Liver (tissue), 9 donors: ENCODE results near the gene FOXB2. TPM values are rescaled to one million over a fixed set of nuclear protein-coding genes. Genes with fewer than 3 reads are reported as not detected.
"Not testable (repeated sequence)": the region's sequence is repeated elsewhere in the genome, so short reads cannot be mapped to it uniquely, and the experiment has no call there.

Source experiments
- DNase-seq: peaks from one replicate; pipeline ENCODE4 v3.0.0-alpha.2; 2017; ENCODE audit warnings: low spot score
- H3K27ac ChIP-seq, 2 donors: one replicate each; pipeline ENCODE4 v1.7.0; 2013; ENCODE audit warnings: inconsistent platforms in 2 of 2, low read length in 2 of 2, control low read depth in 1 of 2, low read depth in 1 of 2, mild to moderate bottlenecking in 1 of 2
- H3K27me3 ChIP-seq, 4 donors: one replicate each; pipeline versions ENCODE4 v1.6.1 to v1.7.0; 2013; ENCODE audit warnings: low read length in 3 of 4, inconsistent platforms in 1 of 4, mild to moderate bottlenecking in 1 of 4, moderate library complexity in 1 of 4; ENCODE audit not compliant: control insufficient read depth in 4 of 4, insufficient read depth in 4 of 4
- H3K36me3 ChIP-seq, 4 donors: one replicate each; pipeline versions ENCODE4 v1.6.1 to v1.7.0; 2013; ENCODE audit warnings: low read length in 3 of 4, mild to moderate bottlenecking in 3 of 4, low read depth in 1 of 4, moderate library complexity in 1 of 4; ENCODE audit not compliant: control insufficient read depth in 4 of 4, insufficient read depth in 3 of 4
- H3K4me1 ChIP-seq, 4 donors: one replicate each; pipeline versions ENCODE4 v1.6.1 to v1.7.0; 2013; ENCODE audit warnings: low read length in 3 of 4, mild to moderate bottlenecking in 3 of 4, moderate library complexity in 1 of 4; ENCODE audit not compliant: control insufficient read depth in 4 of 4, insufficient read depth in 4 of 4
- H3K4me3 ChIP-seq, 3 donors: one replicate each; pipeline versions ENCODE4 v1.6.1 to v1.7.0; 2013; ENCODE audit warnings: low read length in 3 of 3, control low read depth in 1 of 3, low read depth in 1 of 3, mild to moderate bottlenecking in 1 of 3
- H3K9ac ChIP-seq, 2 donors: one replicate each; pipeline ENCODE4 v1.7.0; 2013; ENCODE audit warnings: low read length in 2 of 2, mild to moderate bottlenecking in 2 of 2, moderate library complexity in 2 of 2, control low read depth in 1 of 2, low read depth in 1 of 2
- H3K9me3 ChIP-seq, 4 donors: one replicate each; pipeline versions ENCODE4 v1.6.1 to v1.7.0; 2013; ENCODE audit warnings: low read length in 3 of 4; ENCODE audit not compliant: control insufficient read depth in 4 of 4
- EGR1 ChIP-seq, 2 donors: IDR thresholded peaks; 2 replicates each; pipeline ENCODE4 v1.6.1; 2016 to 2018; ENCODE audit warnings: antibody characterized with exemption in 2 of 2, low read depth in 2 of 2
- FOXA1 ChIP-seq: IDR thresholded peaks from 2 replicates; pipeline ENCODE4 v1.6.1; 2016; ENCODE audit warnings: antibody characterized with exemption
- FOXA2 ChIP-seq: IDR thresholded peaks from 2 replicates; pipeline ENCODE4 v1.6.1; 2016; ENCODE audit warnings: antibody characterized with exemption
- GABPA ChIP-seq, 2 donors: IDR thresholded peaks in 1 of 2; conservative IDR thresholded peaks in 1 of 2; 2 replicates each; pipeline ENCODE4 v1.6.1; 2016; ENCODE audit warnings: antibody characterized with exemption in 2 of 2, mild to moderate bottlenecking in 1 of 2, moderate library complexity in 1 of 2
- HNF4A ChIP-seq, 2 donors: conservative IDR thresholded peaks; 2 replicates each; pipeline ENCODE4 v1.6.1; 2016; ENCODE audit warnings: antibody characterized with exemption in 2 of 2, mild to moderate bottlenecking in 2 of 2
- HNF4G ChIP-seq: IDR thresholded peaks from 2 replicates; pipeline ENCODE4 v1.6.1; 2016; ENCODE audit warnings: antibody characterized with exemption
- JUND ChIP-seq, 2 donors: IDR thresholded peaks; 2 replicates each; pipeline ENCODE4 v1.6.1; 2016; ENCODE audit warnings: antibody characterized with exemption in 2 of 2
- RAD21 ChIP-seq, 2 donors: IDR thresholded peaks; 2 replicates each; pipeline ENCODE4 v1.6.1; 2016; ENCODE audit warnings: antibody characterized with exemption in 2 of 2, mild to moderate bottlenecking in 2 of 2
- RXRA ChIP-seq, 2 donors: IDR thresholded peaks; 2 replicates each; pipeline ENCODE4 v1.6.1; 2017 to 2018; ENCODE audit warnings: antibody characterized with exemption in 2 of 2, mild to moderate bottlenecking in 1 of 2
- SP1 ChIP-seq: IDR thresholded peaks from 2 replicates; pipeline ENCODE4 v1.6.1; 2018; ENCODE audit warnings: antibody characterized with exemption, mild to moderate bottlenecking
- YY1 ChIP-seq: IDR thresholded peaks from 2 replicates; pipeline ENCODE4 v1.6.1; 2016; ENCODE audit warnings: antibody characterized with exemption, mild to moderate bottlenecking
- WGBS: extraction: QIAGEN DNeasy Blood & Tissue Kit; methylation state at CpG from one replicate; pipeline ENCODE4 v1.1.7; 2013; 5-methylcytosine and 5-hydroxymethylcytosine counted together
- polyA plus RNA-seq, 2 donors: library from polyadenylated mRNA; stranded (reverse) in 1 of 2; unstranded in 1 of 2; fragments of 200-250 nt in 1 of 2; fragments of >200 nt in 1 of 2; fragmentation: Nextera tagmentation in 1 of 2; extraction: Ambion mirVana in 1 of 2; gene quantifications; one replicate each; pipeline versions ENCODE4 v1.2.1 to v1.2.3, GENCODE V29; 2013 to 2015
- total RNA-seq, 2 donors: library from RNA; depleted of rRNA; stranded (reverse); fragments of >200 nt; gene quantifications; one replicate each; pipeline ENCODE4 v1.2.3, GENCODE V29; 2014
- TF ChIP-seq, protein P1 (sequence below): IDR thresholded peaks from 2 replicates; pipeline ENCODE4 v1.6.1; 2016; ENCODE audit warnings: antibody characterized with exemption
- TF ChIP-seq, protein P2 (sequence below): IDR thresholded peaks from 2 replicates; pipeline ENCODE4 v1.6.1; 2016; ENCODE audit warnings: antibody characterized with exemption
- TF ChIP-seq, protein P3 (sequence below): IDR thresholded peaks from 2 replicates; pipeline ENCODE4 v1.6.1; 2016; ENCODE audit warnings: antibody characterized with exemption, mild to moderate bottlenecking
- TF ChIP-seq, protein P4 (sequence below): IDR thresholded peaks from 2 replicates; pipeline ENCODE4 v1.6.1; 2016; ENCODE audit warnings: antibody characterized with exemption
- TF ChIP-seq, protein P5 (sequence below): fragments of 150-350 bp; IDR thresholded peaks from 2 replicates; pipeline ENCODE4 v1.5.1; 2017; ENCODE audit warnings: improper control_type of control experiment, low read depth, low read length; ENCODE audit not compliant: missing input control
- donor health status: healthy.
- donor health status: healthy.
- donor health status: healthy.
- donor health status: healthy.
- donor health status: healthy.

Gene FOXB2
- total RNA-seq (not detected), polyA plus RNA-seq (not detected)

DNA sequence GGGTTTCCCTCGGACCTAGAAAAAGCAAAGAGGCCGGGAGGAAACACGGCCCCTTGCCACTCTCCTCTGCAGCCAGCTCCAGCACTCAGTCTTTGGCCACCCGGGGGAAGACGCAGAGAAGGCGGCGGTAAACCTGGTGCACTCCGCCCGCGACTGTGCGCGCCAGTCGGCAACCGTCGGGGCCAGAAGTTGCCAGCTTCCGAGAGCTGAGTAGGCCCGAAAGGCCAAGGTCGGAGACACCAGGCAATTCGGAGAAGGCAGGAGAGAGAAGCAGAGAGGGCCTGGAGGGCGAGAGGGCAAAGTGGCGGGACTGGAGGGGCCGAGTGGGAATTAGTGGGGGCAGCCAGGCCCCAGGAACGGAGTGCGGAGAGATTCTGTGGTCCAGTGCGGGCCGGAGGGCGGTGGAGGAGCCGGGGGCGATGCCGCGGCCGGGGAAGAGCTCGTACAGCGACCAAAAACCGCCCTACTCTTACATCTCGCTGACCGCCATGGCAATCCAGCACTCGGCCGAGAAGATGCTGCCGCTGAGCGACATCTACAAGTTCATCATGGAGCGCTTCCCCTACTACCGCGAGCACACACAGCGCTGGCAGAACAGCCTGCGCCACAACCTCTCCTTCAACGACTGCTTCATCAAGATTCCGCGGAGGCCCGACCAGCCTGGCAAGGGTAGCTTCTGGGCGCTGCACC lies at the start of gene FOXB2:
FOXB2 (plus strand) TSS at position 420 of the 690 bp plus-strand sequence; CDS start at position 420, 0 bp downstream.
- WGBS: 7% methylated on average over 51 of the region's 51 CpGs
- peaks cover 11 to 53% (median 33%) of the 10 kb centered on the region in 4 donors for H3K4me1 ChIP-seq
- no peaks in the 10 kb centered on the region for H3K36me3 ChIP-seq
- TF ChIP-seq, protein P1, sequence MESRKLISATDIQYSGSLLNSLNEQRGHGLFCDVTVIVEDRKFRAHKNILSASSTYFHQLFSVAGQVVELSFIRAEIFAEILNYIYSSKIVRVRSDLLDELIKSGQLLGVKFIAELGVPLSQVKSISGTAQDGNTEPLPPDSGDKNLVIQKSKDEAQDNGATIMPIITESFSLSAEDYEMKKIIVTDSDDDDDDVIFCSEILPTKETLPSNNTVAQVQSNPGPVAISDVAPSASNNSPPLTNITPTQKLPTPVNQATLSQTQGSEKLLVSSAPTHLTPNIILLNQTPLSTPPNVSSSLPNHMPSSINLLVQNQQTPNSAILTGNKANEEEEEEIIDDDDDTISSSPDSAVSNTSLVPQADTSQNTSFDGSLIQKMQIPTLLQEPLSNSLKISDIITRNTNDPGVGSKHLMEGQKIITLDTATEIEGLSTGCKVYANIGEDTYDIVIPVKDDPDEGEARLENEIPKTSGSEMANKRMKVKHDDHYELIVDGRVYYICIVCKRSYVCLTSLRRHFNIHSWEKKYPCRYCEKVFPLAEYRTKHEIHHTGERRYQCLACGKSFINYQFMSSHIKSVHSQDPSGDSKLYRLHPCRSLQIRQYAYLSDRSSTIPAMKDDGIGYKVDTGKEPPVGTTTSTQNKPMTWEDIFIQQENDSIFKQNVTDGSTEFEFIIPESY: no peak
- TF ChIP-seq FOXA1 (no peak), RAD21 (IDR thresholded peaks at IDR 0.05) (no peak), JUND (IDR thresholded peaks at IDR 0.05) (no peak), YY1 (no peak), GABPA (IDR thresholded peaks at IDR 0.05 in 1 of 2, conservative IDR thresholded peaks at IDR 0.05 in 1 of 2) (no peak), HNF4G (no peak), EGR1 (IDR thresholded peaks at IDR 0.05; ENCODE audit: low read depth in 2 of 2) (no peak), RXRA (IDR thresholded peaks at IDR 0.05) (no peak), FOXA2 (no peak), HNF4A (conservative IDR thresholded peaks at IDR 0.05) (no peak), SP1 (no peak)
- TF ChIP-seq, protein P2, sequence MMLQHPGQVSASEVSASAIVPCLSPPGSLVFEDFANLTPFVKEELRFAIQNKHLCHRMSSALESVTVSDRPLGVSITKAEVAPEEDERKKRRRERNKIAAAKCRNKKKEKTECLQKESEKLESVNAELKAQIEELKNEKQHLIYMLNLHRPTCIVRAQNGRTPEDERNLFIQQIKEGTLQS: no peak
- TF ChIP-seq, protein P3, sequence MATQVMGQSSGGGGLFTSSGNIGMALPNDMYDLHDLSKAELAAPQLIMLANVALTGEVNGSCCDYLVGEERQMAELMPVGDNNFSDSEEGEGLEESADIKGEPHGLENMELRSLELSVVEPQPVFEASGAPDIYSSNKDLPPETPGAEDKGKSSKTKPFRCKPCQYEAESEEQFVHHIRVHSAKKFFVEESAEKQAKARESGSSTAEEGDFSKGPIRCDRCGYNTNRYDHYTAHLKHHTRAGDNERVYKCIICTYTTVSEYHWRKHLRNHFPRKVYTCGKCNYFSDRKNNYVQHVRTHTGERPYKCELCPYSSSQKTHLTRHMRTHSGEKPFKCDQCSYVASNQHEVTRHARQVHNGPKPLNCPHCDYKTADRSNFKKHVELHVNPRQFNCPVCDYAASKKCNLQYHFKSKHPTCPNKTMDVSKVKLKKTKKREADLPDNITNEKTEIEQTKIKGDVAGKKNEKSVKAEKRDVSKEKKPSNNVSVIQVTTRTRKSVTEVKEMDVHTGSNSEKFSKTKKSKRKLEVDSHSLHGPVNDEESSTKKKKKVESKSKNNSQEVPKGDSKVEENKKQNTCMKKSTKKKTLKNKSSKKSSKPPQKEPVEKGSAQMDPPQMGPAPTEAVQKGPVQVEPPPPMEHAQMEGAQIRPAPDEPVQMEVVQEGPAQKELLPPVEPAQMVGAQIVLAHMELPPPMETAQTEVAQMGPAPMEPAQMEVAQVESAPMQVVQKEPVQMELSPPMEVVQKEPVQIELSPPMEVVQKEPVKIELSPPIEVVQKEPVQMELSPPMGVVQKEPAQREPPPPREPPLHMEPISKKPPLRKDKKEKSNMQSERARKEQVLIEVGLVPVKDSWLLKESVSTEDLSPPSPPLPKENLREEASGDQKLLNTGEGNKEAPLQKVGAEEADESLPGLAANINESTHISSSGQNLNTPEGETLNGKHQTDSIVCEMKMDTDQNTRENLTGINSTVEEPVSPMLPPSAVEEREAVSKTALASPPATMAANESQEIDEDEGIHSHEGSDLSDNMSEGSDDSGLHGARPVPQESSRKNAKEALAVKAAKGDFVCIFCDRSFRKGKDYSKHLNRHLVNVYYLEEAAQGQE: no peak
- TF ChIP-seq, protein P4, sequence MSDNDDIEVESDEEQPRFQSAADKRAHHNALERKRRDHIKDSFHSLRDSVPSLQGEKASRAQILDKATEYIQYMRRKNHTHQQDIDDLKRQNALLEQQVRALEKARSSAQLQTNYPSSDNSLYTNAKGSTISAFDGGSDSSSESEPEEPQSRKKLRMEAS: no peak
- no peak for DNase-seq
- no peak within 1 kb of the TSS for H3K9ac ChIP-seq
- H3K27me3 ChIP-seq: peaks cover 11 to 34% (median 24%) of the 10 kb centered on the region in 4 donors
- H3K27ac ChIP-seq: no peak within 1 kb of the TSS
- H3K9me3 ChIP-seq: peaks cover 0 to 3% (median 0%) of the 10 kb centered on the region in 4 donors
- H3K4me3 ChIP-seq: peak within 1 kb of the TSS in 1 of 3 donors; percentile 22

DNA sequence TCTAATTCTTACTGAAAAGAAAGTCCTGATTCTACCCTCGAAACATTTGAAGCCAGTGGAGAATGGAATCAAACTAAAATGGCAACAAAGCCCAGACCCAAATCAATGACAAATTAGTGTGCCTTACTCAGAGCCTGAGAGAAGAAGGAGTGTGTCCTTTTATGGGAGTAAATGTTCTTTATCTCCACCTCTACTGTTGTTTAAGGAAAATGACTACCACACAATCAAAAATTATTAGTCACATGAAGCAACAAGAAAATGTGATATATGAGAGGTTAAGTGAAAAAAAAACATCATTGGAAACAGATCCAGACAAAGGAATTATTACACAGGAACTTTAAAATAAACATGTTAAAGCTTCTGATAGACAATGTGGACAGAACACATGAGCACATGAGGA lies 49.7 kb upstream of the FOXB2 start:
- H3K4me1 ChIP-seq: no peaks in the 10 kb centered on the region
- 67% methylated on average over 1 of the region's 1 CpG for WGBS
- DNase-seq: no peak
- H3K27me3 ChIP-seq: no peaks in the 10 kb centered on the region
- no peak overlapping the region for H3K27ac ChIP-seq
- no peak overlapping the region for H3K9ac ChIP-seq
- TF ChIP-seq, protein P5, sequence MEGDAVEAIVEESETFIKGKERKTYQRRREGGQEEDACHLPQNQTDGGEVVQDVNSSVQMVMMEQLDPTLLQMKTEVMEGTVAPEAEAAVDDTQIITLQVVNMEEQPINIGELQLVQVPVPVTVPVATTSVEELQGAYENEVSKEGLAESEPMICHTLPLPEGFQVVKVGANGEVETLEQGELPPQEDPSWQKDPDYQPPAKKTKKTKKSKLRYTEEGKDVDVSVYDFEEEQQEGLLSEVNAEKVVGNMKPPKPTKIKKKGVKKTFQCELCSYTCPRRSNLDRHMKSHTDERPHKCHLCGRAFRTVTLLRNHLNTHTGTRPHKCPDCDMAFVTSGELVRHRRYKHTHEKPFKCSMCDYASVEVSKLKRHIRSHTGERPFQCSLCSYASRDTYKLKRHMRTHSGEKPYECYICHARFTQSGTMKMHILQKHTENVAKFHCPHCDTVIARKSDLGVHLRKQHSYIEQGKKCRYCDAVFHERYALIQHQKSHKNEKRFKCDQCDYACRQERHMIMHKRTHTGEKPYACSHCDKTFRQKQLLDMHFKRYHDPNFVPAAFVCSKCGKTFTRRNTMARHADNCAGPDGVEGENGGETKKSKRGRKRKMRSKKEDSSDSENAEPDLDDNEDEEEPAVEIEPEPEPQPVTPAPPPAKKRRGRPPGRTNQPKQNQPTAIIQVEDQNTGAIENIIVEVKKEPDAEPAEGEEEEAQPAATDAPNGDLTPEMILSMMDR: no peak
- TF ChIP-seq YY1 (no peak), EGR1 (IDR thresholded peaks at IDR 0.05; ENCODE audit: low read depth in 2 of 2) (no peak), JUND (IDR thresholded peaks at IDR 0.05) (no peak), FOXA2 (no peak)
- H3K4me3 ChIP-seq: no peak overlapping the region
- H3K36me3 ChIP-seq: no peaks in the 10 kb centered on the region
- peaks cover 0 to 6% (median 3%) of the 10 kb centered on the region in 4 donors for H3K9me3 ChIP-seq

DNA sequence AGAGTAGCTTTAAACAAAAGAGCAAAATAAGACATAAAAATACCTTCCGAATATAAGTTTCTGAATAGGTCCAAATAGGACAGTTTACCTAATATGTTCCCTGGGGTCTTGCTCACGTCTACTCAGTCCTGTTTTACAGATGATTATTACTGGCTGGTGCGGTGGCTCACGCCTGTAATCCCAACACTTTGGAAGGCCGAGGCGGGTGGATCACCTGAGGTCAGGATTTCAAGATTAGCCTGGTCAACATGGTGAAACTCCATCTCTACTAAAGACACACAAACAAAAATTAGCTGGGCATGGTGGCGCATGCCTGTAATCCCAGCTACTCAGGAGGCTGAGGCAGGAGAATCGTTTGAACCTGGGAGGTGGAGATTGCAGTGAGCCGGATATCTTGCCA lies 40.6 kb upstream of the FOXB2 start:
- not testable (repeated sequence) for DNase-seq, H3K9ac ChIP-seq, H3K4me1 ChIP-seq, H3K9me3 ChIP-seq, H3K4me3 ChIP-seq, H3K27ac ChIP-seq, H3K36me3 ChIP-seq, H3K27me3 ChIP-seq
- 83% methylated on average over 9 of the region's 9 CpGs for WGBS
